HG03103 (cell line): ENCODE data around the gene FHIT.

ENCODE experiments used
- ATAC-seq: cut with Tn5 transposase; IDR thresholded peaks from one replicate; pipeline ENCODE4 v1.9.1; 2021; ENCODE audit warnings: low read depth; ENCODE audit not compliant: unreplicated experiment

FHIT gene

DNA sequence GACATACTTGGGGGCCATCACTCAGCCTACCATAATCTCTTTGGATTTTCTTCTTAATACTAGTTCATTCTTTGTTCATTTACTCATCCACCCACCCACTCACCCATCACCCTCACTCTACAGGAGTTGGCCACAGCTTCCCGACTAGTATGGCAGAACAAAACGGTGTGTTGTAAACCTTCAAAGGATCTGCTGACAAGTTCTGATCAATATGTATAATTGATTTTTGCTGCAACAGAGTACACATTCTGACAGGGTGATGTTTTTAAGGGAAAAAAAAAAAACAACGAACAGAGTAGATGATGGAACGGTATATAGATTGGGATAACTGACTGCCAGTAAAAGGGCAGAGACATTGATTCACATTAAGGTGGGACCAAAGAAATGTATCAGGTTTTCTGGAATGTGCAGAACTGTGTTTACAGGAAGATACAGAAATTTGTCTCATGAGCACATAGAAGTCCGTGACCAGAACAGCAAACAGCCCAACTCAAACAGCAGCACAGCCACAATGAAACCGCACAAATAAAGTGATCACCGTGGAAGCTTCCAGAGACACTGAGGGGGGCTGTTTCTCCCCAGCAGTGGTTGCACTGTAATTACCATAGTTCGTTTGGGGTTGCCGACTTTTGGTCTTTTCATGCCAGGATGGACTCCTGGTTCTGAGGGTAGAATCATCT, 931.9 kb downstream of the FHIT start:
- ATAC-seq, result no peak

DNA sequence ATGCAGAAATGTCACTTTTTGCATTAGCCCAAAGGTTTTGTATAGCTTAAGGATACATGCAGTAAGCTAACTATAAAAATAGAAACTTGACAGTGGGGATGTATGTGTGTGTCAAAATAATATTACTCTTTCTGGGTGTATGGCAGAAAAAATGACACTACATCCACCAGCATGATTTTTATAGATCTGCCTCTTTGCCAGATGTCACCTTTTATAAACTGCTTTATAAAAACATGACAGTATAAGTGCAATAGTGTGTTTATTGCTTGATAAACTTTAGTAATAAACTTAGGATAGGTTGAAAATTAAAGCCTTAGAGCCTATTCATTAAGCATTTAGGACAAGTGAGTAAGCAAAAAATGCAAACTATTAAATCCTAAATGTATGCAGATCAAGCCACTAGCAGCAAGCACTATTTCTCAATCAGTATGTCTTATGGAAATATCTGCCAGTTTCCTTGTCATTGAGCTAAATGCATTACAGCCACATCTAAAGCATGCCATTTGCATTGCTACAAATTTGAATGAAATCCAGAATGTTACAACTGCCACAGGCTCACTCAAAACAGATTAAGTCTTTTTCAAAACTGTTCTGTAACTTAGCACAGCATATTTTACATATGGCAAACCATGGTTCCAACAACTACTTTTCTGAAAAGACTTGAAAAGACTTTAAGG, 935.0 kb downstream of the FHIT start:
- no peak for ATAC-seq

DNA sequence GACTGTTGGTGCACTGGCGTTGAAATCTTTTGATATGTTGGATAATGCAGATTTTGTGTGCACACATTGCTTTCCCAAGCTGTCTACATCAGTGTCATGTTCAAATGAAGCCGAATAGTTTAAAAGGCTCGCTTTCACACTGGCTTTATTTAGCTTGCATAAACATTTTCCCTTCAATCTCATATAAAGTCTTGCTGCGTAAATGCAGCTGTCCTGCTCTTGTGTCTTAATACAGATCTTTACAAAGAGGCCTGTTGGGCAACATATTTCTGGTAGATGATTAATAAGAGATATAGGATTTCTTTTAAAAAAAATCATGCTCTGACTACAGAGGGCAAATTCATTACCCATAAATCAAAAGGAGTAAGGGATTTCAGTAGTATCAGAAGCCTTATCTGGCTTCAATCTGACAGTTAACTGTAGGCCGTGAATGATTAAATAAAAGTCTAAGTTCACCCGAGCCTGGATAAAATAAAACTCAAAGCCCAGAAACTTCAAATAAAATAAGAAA, 937.2 kb downstream of the FHIT start:
- no peak for ATAC-seq

DNA sequence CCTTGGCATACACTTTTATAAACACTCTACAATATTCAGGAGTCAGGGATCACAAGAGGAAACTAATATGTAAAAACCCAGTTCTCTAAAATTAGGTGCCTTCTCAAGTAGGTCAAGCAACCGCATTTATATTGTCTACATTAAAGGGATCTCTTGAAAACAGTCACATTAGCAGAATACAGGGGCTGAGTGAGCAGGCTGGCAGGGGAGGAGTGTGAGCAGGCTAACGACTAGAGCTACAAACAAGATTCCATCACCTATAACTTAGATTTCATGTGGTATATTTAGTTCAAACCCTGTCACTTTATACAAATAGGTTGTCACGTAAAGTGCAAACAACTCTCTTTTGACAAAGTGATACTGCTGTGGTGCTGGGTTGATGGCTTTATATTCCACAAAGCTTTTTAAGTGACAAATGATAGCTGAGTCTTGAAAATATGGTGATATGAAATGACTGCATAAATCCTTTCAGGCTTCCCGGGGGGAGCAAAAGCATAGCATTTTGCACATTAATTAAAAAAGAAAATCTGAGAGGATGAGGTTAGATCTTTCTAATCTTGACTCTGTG, 937.9 kb downstream of the FHIT start:
- no peak for ATAC-seq

DNA sequence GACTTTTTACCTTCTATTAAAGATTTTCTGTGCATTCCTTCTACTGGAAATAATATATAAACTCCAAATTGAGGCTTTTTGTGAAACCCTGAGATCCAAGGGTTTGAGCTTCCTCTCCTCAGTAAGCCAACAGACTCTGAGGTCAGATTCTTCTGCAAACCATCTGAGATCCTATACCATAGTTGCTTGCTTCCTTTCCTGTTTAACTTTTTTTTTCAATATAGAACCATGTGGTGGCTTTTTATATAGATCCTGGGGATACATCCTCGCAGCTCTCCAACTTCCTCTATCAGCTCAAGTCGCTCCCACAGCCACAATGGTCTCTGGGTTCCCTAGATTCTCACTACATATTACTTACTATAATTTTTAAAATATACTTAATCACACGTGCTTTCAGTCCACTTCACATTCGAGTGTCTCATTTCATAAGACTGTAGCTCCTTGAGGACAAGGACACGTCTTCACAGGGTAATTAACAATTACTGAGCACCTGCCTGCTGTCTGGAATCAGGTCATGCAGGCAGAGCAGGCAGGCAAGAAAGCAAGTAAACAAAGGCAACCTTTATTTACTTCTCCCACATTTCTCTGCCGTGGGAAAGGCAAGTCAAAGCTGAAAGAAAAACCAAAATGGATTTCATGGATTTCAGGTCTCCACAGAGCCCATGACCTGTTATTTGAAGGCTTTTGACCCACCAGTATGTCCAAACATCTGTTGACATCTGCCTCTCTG, 941.5 kb downstream of the FHIT start:
- ATAC-seq, result no peak

DNA sequence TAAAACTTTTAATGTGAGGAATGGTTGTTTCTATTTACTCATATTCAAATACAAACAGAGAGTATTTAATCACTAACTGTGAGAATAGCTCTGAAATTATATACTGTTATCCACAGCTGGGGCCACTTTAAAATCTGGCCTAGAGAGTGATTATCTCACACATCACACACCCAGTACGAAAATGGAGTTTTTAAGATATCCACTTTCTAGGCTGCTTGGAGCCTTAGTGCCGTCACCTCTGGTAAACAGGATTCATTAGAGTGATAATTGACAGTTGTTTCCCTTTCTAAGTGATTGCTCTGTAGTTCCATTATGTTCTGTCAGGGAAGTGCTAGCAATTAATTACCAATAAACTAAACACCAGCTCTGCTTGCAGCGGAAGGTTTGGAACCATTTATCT, 942.4 kb downstream of the FHIT start:
- ATAC-seq, result no peak

DNA sequence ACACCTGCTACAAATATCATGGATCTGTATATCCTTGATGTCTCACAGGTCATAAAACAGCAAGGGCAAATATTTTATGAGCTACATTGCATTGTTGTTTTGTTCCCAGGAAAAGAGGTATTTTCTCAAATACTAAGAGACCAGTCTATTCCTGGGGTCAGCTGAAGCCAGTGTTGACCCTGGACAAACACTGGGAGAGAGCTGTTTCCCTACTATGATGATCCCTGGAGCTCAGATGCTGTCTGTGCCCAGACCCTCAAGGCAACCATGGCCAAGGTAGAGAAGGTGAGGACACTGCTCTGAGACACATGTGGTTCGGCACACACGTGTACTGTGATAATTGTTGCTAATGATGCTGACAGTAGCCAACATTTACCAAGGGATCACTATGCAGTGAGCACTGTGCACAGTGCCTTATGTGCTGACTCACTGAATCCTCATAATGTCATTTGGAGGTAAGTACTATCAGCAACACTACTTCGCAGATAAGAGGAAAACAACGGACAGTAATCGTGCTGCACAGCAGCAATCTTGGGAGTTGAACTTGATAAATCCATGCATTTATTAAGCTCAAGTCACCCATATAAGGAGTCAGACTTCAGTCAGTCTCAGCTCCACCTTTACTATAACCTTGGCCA, 943.6 kb downstream of the FHIT start:
- ATAC-seq, result no peak

DNA sequence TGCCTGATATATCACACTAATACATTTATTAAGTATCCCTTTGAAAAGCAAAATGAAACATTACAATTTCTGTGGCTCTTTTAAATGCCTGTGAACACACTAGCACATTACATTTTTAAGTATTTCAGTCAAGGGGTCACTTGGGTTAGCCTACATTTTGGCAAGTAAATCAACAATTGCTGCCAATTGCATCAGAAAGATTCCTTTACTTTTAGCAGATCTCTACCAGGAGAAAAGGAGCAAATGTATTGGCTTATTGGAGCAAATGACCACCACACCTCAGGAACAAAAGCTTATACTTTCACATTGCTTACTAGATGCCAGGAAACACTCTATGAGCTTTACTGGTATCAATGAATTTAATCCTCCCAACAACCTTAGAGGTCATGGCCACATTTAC, 947.1 kb downstream of the FHIT start:
- ATAC-seq, result no peak

DNA sequence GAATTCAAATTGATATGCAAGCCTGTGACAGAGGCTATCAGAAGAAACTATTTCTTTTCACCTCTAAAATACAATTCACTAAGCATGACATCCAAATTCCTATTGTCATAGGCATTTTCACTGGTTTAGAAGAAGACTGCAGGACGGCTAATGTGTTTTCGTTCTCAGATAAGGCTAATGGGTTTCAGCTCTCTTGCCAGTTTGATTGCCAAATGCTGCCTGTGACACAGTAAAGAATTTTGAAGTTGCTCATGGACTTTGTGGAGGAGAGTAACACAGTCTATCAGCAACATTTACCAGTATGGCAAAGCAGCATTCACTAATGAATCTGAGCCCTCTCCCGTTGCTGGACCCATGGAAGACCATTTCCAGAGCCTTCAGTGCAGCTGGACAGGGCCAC, 948.1 kb downstream of the FHIT start:
- ATAC-seq, result no peak

DNA sequence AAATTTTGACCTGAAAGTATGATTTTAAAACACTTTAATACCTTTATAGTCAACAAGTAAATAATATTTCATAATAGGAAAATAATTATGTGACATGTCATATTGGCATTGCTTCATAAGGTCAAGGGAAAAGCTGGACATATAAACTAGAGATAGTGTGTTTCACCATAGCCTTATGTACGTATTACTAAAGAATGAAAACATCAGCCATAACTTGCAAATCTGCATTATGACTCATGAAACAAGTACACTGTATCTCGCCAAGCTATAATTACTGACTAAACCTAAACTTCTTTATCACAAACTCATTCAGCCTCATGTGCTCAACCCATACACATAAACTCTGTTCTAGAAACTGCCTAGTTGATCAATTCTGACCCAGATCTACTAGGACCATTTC, 950.1 kb downstream of the FHIT start:
- ATAC-seq, result no peak

DNA sequence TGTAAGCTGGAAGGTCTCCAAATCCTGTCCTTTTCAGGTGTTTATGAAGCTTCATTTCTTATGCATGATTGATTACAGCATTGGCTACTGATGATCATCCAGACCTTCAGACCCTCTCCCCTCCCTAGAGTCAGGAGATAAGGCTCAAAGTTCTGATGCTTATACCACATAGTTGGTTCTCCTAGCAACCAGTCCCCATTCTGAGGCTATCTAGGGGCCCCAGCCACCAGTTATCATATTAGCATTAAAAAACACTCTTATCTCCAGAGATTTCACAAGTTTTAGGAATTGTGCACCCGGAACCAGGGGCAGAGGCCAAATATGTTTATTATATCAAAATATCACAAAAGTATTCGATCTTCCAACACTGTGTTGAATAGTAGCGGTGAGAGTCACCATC, 953.1 kb downstream of the FHIT start:
- ATAC-seq, result no peak

DNA sequence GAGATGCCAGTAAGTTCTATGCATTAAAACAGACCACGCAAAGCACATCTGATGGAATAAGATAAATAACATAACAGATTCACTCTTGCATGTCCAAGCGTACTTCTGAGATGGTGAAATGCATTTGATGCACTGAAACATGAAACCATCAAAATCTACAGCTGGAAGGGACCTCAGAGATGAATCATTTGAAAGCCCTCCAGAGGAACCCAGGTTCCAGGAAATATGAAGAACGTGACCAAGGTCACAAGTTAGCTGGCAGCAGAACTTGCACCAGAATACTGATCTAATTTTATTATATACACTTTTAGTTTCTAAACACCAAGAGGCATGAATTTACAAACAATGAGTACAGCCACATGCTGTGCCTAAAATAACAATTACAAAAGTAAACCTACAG, 957.1 kb downstream of the FHIT start:
- ATAC-seq, result no peak

DNA sequence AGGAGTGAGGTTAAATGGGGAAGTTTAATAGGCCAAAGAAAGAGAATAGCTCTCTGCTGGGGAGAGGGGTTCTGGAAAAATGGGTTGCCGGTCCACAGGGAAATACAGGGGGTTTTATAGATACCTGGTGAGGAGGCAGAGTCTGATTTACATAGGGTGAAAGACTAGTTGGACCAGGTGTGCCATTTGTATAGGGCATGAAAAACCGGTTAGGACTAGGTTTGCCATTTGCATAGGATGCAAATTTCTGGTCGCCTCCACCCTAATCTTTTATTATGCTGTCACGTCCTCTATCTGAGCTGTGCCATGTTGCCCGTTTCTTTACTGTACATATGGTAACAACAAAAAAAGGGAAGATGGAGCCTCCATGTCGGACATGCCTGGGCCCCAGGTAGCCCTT, 960.1 kb downstream of the FHIT start:
- no peak for ATAC-seq

DNA sequence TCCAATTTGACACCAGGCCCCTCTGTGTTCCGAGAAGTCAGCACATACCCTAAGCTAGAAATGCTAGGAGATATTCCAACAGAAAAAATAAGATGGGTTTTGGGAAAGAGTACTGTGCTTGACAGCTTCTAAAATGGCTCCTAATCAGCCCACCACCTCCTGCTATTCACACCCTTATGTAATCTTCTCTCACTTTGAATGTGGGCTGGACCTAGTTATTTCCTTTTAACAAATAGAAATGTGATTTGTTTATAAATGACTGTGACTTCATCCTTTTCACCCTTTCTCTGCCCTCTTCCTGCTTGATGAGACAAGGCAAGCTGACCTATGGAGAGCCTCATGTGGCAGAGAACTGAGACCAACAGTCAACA, 961.1 kb downstream of the FHIT start:
- ATAC-seq, result no peak

DNA sequence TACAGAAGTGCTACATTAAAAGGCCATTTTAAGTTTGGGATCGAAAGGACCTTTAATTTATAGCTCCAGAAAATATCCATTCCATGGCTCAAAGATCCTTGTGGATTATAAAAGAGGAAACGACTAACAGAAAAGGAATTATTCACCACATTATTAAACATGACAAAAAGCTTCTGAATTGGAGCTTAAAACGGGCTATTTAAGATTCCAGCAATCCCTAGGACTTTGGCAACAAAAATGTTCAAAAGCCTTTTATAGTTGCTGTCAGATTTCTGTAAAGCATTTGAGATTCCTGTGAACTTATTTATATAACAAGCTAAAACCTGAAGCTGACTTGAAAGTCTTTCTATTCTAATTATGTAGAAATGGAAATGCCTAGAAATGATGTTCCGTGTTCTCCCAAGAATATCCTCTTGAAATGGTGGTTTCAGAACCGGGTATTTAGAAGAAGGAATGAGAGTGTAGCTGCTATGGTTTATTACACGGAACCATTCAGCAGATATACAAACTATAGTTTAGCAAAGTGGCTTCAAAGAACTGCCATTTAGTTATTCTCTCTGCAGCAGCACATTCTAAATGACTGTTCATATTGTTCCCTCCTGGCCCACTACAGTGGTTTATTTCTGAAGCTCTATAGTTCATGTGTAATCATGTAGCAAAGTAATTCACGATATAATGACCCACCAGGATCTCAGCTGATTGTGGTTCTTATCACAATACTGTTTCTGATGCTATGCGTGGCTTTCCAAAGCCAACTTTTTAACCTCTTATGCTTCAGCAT, 961.7 kb downstream of the FHIT start:
- ATAC-seq, result no peak

DNA sequence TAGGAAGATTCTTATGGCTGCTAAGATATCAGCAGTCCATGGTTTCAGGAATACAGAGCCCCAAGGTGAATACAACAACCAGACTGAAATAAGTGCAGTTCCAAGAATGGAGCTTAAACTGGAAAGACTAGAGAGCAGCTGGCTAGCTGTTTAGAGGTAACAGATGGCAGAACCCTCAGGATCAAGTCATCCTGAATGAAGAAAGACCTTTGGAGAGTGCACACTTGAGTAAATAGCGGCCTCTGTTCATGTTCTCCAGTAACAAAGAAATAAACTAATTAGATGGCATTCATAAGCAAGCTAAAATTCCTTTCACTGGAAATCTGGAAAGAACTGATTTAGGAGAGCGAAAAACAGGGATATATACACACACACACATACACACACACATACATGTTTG, 968.4 kb downstream of the FHIT start:
- no peak for ATAC-seq

DNA sequence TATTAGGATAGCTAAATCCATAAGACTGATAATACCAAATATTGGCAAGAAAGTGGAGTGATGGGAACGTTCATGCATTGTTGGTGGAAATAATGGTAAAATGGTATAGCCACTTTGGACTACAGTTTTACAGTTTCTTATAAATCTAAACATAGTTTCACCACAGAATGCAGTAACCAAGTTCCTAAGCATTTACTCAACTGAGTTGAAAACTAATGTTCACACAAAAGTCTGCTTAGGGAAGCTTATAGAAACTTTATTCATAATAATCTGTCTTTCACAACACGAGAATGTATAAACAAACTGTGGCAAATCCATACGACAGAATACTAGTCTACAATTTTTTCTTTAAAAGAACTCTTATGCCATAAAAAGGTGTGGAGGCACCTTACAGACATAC, 969.3 kb downstream of the FHIT start:
- ATAC-seq, result no peak

DNA sequence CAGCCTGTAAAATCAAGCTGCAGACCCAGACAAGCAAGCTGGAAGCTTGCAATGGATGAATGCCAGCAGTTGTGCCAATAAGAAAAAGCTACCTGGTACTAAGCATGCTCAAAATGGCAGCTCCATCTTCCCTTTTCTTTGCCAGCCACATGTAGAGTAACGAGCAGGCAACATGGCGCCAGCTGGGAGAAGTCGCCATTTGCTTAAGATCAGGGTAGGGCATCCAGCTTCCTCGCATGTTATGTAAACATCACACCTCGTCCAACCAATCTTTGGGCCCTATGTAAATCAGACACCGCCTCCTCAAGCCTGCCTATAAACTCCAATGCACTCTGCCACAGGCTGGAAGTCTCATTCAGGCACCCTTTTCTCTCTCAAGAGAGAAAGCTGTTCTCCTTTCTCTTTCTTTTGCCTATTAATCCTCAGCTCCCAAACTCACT, 973.9 kb downstream of the FHIT start:
- ATAC-seq, result no peak

DNA sequence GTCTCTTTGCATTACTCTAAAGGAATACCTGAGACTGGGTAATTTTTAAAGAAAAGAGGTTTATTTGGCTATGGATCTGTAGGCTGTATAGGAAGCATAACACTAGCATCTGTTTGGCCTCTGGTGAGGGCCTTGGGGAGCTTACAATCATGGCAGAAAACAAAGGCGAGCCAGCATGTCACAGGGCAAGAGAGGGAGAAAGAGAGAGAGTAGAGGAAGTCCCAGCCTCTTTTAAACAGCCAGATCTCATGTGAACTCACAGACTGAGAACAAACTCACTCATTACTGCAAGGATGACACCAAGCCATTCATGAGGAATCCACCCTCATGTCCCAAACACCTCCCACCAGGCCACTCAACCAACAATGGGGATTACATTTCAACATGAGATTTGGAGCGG, 974.6 kb downstream of the FHIT start:
- ATAC-seq, result no peak

DNA sequence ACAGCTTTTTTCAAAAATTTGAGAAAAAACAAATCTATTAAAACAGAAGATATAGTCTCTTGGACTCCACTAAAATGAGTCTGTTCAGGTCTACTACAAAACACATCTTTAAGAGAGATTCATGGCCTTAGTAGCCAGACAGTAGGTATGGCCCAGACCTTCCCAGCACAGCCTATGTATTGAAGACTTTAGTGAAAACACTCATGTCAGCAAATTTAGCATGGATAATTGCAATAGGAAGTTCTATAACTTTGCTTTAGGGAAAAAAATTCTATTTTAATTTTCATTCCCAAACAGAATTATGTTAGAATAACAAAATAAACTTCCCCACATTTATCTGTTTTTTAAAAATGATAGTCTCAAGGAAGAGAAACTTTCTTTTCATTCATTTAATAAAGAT, 976.6 kb downstream of the FHIT start:
- ATAC-seq, result no peak
